Gastrocnemius medialis (tissue), 4 donors: Measurements from ENCODE around the gene RYR2.

Source experiments
- POLR2A ChIP-seq, 2 donors: fragments of 450-650 bp; IDR thresholded peaks; one replicate each; pipeline ENCODE4 v1.6.1; 2017; ENCODE audit warnings: antibody characterized with exemption in 2 of 2, mild to moderate bottlenecking in 2 of 2, moderate library complexity in 2 of 2
- TF ChIP-seq, protein P1 (sequence below), 5 experiments: fragments of 450-650 bp in 3 of 5; fragments of 200-600 bp in 2 of 5; sonication (generic) in 2 of 5; IDR thresholded peaks in 4 of 5; conservative IDR thresholded peaks in 1 of 5; 1 replicate in 4 of 5; 2 replicates in 1 of 5; pipeline ENCODE4 v1.5.1; 2016 to 2019; ENCODE audit warnings: antibody characterized with exemption in 5 of 5, mild to moderate bottlenecking in 3 of 5, moderate library complexity in 3 of 5

DNA sequence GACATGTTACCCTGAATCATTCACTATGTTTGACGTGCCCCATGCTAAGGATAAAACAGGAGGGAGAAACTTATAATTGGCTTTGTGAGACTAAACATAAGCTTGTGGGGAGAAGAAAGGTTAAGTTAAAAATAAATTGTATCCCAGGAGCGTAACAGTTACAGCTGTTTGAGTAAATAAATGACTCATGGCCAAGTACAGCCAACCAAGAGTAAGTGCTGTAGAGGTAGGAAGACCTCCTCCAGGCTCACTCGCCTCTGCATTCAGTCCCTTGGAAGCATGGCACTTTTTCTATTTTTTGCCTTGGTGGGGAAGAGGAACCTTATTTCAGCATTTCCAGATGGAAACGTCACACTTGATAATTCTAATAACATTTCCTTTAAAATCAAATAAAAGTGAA, 732.3 kb downstream of the RYR2 start:
- TF ChIP-seq, protein P1, sequence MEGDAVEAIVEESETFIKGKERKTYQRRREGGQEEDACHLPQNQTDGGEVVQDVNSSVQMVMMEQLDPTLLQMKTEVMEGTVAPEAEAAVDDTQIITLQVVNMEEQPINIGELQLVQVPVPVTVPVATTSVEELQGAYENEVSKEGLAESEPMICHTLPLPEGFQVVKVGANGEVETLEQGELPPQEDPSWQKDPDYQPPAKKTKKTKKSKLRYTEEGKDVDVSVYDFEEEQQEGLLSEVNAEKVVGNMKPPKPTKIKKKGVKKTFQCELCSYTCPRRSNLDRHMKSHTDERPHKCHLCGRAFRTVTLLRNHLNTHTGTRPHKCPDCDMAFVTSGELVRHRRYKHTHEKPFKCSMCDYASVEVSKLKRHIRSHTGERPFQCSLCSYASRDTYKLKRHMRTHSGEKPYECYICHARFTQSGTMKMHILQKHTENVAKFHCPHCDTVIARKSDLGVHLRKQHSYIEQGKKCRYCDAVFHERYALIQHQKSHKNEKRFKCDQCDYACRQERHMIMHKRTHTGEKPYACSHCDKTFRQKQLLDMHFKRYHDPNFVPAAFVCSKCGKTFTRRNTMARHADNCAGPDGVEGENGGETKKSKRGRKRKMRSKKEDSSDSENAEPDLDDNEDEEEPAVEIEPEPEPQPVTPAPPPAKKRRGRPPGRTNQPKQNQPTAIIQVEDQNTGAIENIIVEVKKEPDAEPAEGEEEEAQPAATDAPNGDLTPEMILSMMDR (IDR thresholded peaks at IDR 0.05 in 4 of 5, conservative IDR thresholded peaks at IDR 0.05 in 1 of 5), result no peak
- no peak for TF ChIP-seq POLR2A (IDR thresholded peaks at IDR 0.05)
